ENCODE measurements around the gene RPL7A.

Gene RPL7A

GRCh38 chr9:133356391-133357091 is 8.5 kb downstream of the RPL7A start, which contains the start of the genes SURF1 and SURF2:
Gene SURF1 (minus strand): TSS chr9:133356487. CDS start chr9:133356453, 34 bp downstream.
Gene SURF2 (plus strand): TSS chr9:133356550. CDS start chr9:133356593, 43 bp downstream.
- H3K9me3 ChIP-seq (ENCODE audit: low read length), result no peaks in the 10 kb centered on the region
- peaks cover 14% of the 10 kb centered on the region for H3K4me1 ChIP-seq (ENCODE audit: insufficient read depth, low read length)
- peak within 1 kb of the TSS; percentile 70 for H3K4me3 ChIP-seq (ENCODE audit: low read length)
- H3K27me3 ChIP-seq (ENCODE audit: insufficient read depth, low read length), result no peaks in the 10 kb centered on the region
- H3K36me3 ChIP-seq (ENCODE audit: insufficient read depth, low read length), result peaks cover 55% of the 10 kb centered on the region
- H2AFZ ChIP-seq (ENCODE audit: low read depth, low read length), result no peak within 1 kb of the TSS

GRCh38 chr9:133357656-133358055 is 9.6 kb downstream of the RPL7A start:
- H3K36me3 ChIP-seq (ENCODE audit: insufficient read depth, low read length), result peaks cover 55% of the 10 kb centered on the region
- peaks cover 14% of the 10 kb centered on the region for H3K4me1 ChIP-seq (ENCODE audit: insufficient read depth, low read length)
- no peak overlapping the region for H2AFZ ChIP-seq (ENCODE audit: low read depth, low read length)
- no peaks in the 10 kb centered on the region for H3K9me3 ChIP-seq (ENCODE audit: low read length)
- no peaks in the 10 kb centered on the region for H3K27me3 ChIP-seq (ENCODE audit: insufficient read depth, low read length)
- H3K4me3 ChIP-seq (ENCODE audit: low read length), result peak overlapping the region; percentile 70

DNA sequence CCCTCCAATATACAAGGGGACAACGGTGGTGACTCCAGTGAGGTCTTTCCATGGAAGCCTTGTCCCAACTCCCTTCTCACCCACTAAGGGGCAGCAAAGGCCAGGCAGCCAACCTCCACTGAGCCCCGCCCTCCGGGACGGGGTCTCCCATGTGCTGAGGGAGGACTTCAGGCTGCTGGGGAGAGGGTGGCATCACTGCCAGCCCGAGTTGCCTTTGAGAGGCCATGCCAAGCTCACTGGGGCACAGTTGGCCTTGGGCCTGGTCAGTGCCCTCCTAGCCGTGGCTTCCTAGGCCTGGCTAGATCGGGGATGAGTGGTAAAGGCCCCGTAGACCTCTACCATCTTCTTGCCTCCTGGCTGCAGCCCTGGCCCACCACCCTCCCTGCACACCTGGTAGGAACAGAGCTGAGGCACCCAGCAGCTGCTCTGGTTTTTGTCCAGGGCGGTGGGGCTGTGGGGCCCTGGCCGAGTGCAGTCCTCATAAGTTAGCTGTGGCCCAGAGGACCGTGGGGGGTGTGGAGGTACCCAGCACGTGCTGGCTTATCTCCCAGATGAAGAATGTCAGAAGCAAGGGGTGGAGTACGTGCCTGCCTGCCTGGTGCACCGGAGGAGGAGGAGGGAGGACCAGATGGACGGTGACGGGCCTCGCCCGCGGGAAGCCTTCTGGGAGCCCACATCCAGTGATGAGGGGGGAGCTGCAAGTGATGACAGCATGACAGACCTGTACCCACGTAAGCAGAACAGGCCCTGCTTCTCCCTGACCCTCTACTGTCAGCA is 11.6 kb downstream of the RPL7A start:
- H2AFZ ChIP-seq (ENCODE audit: low read depth, low read length), result no peak overlapping the region
- no peak overlapping the region for H3K4me3 ChIP-seq (ENCODE audit: low read length)
- H3K4me1 ChIP-seq (ENCODE audit: insufficient read depth, low read length), result peaks cover 14% of the 10 kb centered on the region
- H3K9me3 ChIP-seq (ENCODE audit: low read length), result no peaks in the 10 kb centered on the region
- no peaks in the 10 kb centered on the region for H3K27me3 ChIP-seq (ENCODE audit: insufficient read depth, low read length)
- peaks cover 64% of the 10 kb centered on the region for H3K36me3 ChIP-seq (ENCODE audit: insufficient read depth, low read length)

- Histone ChIP-seq H3K4me1 (ENCODE audit: insufficient read depth, low read length) (peaks cover 12% of the 10 kb centered on the region), H3K36me3 (ENCODE audit: insufficient read depth, low read length) (peaks cover 72% of the 10 kb centered on the region), H2AFZ (ENCODE audit: low read depth, low read length) (no peak overlapping the region), H3K4me3 (ENCODE audit: low read length) (no peak overlapping the region), H3K9me3 (ENCODE audit: low read length) (no peaks in the 10 kb centered on the region), H3K27me3 (ENCODE audit: insufficient read depth, low read length) (no peaks in the 10 kb centered on the region)
Measured at GRCh38 chr9:133360400-133361393, 12.7 kb downstream of the RPL7A start.

DNA sequence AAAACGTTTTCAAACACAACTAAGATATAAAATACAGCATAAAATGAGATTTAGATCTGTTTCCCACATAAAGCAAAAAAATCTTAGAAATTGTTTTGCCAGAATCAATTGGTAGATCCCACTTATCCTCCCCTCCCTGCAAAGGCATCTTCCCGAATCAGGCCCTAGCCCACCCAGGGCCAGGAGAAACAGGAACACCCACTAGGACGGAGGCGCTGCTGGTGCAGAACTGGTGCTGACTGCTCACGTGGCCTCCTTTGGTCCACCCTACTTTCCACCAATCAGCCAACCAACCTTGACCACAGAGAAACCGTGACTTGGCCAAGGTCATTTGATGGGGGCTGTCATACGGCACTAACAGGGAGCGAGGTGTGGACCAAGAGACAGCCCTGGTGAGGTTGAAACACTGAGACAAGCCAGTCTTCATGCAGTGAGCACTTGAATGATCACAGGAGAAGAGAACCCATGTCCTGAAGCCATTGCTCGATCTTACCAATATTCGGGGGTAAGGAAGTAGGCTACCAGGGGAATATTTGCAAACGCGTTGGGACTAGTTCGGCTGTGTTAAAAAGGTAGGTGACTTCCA is 13.6 kb downstream of the RPL7A start:
- peaks cover 12% of the 10 kb centered on the region for H3K4me1 ChIP-seq (ENCODE audit: insufficient read depth, low read length)
- H3K36me3 ChIP-seq (ENCODE audit: insufficient read depth, low read length), result peaks cover 81% of the 10 kb centered on the region
- no peaks in the 10 kb centered on the region for H3K27me3 ChIP-seq (ENCODE audit: insufficient read depth, low read length)
- no peak overlapping the region for H2AFZ ChIP-seq (ENCODE audit: low read depth, low read length)
- H3K4me3 ChIP-seq (ENCODE audit: low read length), result no peak overlapping the region
- no peaks in the 10 kb centered on the region for H3K9me3 ChIP-seq (ENCODE audit: low read length)

DNA sequence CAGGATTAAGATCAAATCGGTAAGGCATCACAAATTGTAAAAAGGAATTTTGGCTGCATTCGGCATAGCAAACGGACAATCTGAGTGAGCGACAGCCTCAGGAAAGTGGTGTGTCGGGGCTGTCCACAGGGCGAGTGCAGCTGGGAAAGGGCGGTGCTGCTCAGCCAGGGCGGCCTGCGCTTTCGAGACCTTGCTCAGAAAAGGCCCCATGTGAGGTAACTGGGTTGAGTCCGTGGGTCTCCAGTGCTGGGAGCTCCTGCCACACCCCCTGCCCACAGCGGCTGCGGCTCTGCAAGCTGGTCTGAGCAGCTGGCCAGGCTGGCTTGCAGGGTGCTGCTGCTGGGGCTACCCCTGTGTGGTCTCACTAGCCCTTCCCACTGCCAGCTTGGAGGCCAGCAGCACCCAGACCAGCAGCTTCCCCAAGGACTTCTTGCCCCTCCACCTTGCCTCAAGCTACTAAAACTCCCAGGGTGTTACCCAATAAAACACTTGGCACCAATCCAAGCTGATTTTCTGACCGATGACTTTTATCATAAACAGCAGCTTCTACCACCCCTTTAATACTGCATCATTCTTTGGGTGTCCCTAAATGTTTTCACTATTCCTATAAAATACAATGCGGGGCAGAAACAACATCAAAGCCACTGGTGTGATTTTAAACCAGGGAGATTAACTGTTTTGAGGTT is 14.5 kb downstream of the RPL7A start:
- Histone ChIP-seq H3K4me1 (ENCODE audit: insufficient read depth, low read length) (peaks cover 5% of the 10 kb centered on the region), H2AFZ (ENCODE audit: low read depth, low read length) (no peak overlapping the region), H3K36me3 (ENCODE audit: insufficient read depth, low read length) (peaks cover 88% of the 10 kb centered on the region), H3K4me3 (ENCODE audit: low read length) (no peak overlapping the region), H3K9me3 (ENCODE audit: low read length) (no peaks in the 10 kb centered on the region), H3K27me3 (ENCODE audit: insufficient read depth, low read length) (no peaks in the 10 kb centered on the region)

DNA sequence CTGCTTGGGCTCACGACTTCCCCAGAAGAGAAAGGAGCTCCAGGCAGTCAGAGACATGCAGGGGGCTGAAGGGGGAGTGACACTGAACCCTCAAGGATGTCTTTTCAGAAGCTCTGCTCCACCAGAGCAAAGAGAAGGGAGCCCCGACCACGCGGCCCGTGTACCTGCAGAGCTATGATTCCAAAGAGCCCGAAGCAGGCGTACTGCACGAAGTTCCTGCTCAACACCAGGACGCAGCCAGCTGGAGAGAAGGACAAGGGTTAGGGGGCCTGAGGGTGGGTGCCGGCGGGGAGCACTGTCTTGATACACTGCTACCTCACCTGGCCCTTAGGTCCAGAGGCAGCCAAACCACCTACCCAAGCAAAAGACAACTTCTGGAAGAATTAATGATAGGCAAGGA is 18.4 kb downstream of the RPL7A start:
- H3K4me1 ChIP-seq (ENCODE audit: insufficient read depth, low read length), result no peaks in the 10 kb centered on the region
- no peak overlapping the region for H3K4me3 ChIP-seq (ENCODE audit: low read length)
- H3K36me3 ChIP-seq (ENCODE audit: insufficient read depth, low read length), result peaks cover 68% of the 10 kb centered on the region
- H3K9me3 ChIP-seq (ENCODE audit: low read length), result no peaks in the 10 kb centered on the region
- no peak overlapping the region for H2AFZ ChIP-seq (ENCODE audit: low read depth, low read length)
- H3K27me3 ChIP-seq (ENCODE audit: insufficient read depth, low read length), result no peaks in the 10 kb centered on the region

- H3K4me1 ChIP-seq (ENCODE audit: insufficient read depth, low read length), result no peaks in the 10 kb centered on the region
- H2AFZ ChIP-seq (ENCODE audit: low read depth, low read length), result no peak overlapping the region
- no peaks in the 10 kb centered on the region for H3K27me3 ChIP-seq (ENCODE audit: insufficient read depth, low read length)
- H3K4me3 ChIP-seq (ENCODE audit: low read length), result no peak overlapping the region
- peaks cover 65% of the 10 kb centered on the region for H3K36me3 ChIP-seq (ENCODE audit: insufficient read depth, low read length)
- no peaks in the 10 kb centered on the region for H3K9me3 ChIP-seq (ENCODE audit: low read length)
Measured at GRCh38 chr9:133367221-133367620, 19.2 kb downstream of the RPL7A start.

GRCh38 chr9:133367778-133368177 is 19.8 kb downstream of the RPL7A start:
- Histone ChIP-seq H3K4me1 (ENCODE audit: insufficient read depth, low read length) (no peaks in the 10 kb centered on the region), H3K4me3 (ENCODE audit: low read length) (no peak overlapping the region), H3K9me3 (ENCODE audit: low read length) (no peaks in the 10 kb centered on the region), H3K36me3 (ENCODE audit: insufficient read depth, low read length) (peaks cover 65% of the 10 kb centered on the region), H2AFZ (ENCODE audit: low read depth, low read length) (no peak overlapping the region), H3K27me3 (ENCODE audit: insufficient read depth, low read length) (no peaks in the 10 kb centered on the region)

- Histone ChIP-seq H3K4me1 (ENCODE audit: insufficient read depth, low read length) (no peaks in the 10 kb centered on the region), H3K36me3 (ENCODE audit: insufficient read depth, low read length) (peaks cover 63% of the 10 kb centered on the region), H2AFZ (ENCODE audit: low read depth, low read length) (no peak overlapping the region), H3K27me3 (ENCODE audit: insufficient read depth, low read length) (no peaks in the 10 kb centered on the region), H3K9me3 (ENCODE audit: low read length) (no peaks in the 10 kb centered on the region), H3K4me3 (ENCODE audit: low read length) (no peak overlapping the region)
Measured at GRCh38 chr9:133368249-133368881, 20.3 kb downstream of the RPL7A start.

DNA sequence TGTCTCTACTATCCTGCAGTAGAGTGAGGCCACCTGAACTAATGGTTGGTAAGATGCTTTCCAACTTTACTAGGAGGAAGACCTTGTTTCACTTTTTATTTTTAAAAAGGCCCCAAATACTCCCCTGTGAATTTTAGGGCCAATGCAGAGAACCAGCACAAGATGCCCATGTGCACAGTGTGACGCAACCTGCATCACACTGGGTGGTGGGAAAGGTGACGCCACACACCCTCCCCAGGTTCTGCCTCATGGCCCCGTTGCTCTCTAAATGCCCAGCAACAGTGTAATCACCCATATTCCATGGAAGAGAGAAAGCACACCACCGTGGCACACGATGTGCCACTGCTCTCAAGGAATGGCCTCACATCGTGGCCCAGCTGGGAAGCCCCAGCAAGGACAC is 21.4 kb downstream of the RPL7A start:
- Histone ChIP-seq H3K4me3 (ENCODE audit: low read length) (no peak overlapping the region), H3K27me3 (ENCODE audit: insufficient read depth, low read length) (no peaks in the 10 kb centered on the region), H3K36me3 (ENCODE audit: insufficient read depth, low read length) (peaks cover 53% of the 10 kb centered on the region), H2AFZ (ENCODE audit: low read depth, low read length) (no peak overlapping the region), H3K4me1 (ENCODE audit: insufficient read depth, low read length) (no peaks in the 10 kb centered on the region), H3K9me3 (ENCODE audit: low read length) (no peaks in the 10 kb centered on the region)

DNA sequence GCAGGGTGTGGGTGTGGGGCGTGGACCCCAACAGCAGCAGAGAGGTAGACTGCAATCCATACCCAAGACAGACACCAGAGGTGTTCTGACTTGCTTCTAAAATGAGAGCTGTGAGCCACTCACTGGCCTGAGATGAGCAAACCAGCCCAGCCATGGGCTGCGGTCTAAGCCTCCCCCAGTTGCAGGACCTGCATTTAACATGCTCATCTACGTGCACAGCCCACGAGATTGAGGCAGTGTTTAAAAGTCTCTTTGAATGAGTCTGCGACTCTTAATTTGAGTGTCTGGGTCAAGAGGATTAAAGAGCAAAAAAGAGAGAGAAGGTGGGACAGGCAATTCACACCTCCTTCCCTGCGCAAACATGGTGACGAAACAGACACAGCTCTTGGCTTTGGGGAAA is 21.9 kb downstream of the RPL7A start:
- Histone ChIP-seq H3K27me3 (ENCODE audit: insufficient read depth, low read length) (no peaks in the 10 kb centered on the region), H3K4me3 (ENCODE audit: low read length) (no peak overlapping the region), H3K36me3 (ENCODE audit: insufficient read depth, low read length) (peaks cover 53% of the 10 kb centered on the region), H2AFZ (ENCODE audit: low read depth, low read length) (no peak overlapping the region), H3K4me1 (ENCODE audit: insufficient read depth, low read length) (peaks cover 5% of the 10 kb centered on the region), H3K9me3 (ENCODE audit: low read length) (no peaks in the 10 kb centered on the region)

All from neuron (in vitro differentiated cells).